ENCODE results near the gene ZNF84. TPM values are rescaled to one million over a fixed set of nuclear protein-coding genes. Genes with fewer than 3 reads are reported as not detected.

Gene ZNF84
- polyA plus RNA-seq, 3 donors = 56.6 to 84.9 (median 78.5) TPM

- DNase-seq = no peak
Measured at GRCh38 chr12:133106253-133106652, 68.9 kb downstream of the ZNF84 start.

GRCh38 chr12:133107121-133107520 lies 69.8 kb downstream of the ZNF84 start:
- DNase-seq = no peak

DNA sequence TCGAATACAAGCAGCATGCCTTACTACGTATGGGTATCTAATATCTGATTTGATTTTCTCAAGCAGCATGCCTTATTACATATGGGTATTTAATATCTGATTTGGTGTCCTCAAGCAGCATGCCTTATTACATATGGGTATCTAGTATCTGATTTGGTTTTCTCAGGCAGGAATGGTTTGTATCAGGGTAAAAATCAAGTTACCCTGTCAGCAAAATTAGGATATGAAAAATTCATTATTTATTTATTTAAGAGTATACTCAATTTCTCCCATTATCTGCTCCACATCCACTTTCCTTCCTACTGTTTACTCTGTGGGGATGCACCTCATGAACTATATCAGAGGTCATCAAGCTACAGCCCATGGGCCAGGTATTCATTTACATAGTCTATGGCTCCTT lies 70.8 kb downstream of the ZNF84 start:
- DNase-seq = no peak

Other genes starting within 250 kb of the ZNF84 start
- 10 to 100 TPM; 27.3 to 36.7 (median 34.5) TPM for gene GOLGA3, start 208.6 kb upstream of the ZNF84 start, polyA plus RNA-seq (ENCODE audit: insufficient read length in 3 of 3)
- gene CHFR, start 149.9 kb upstream of the ZNF84 start, polyA plus RNA-seq (ENCODE audit: insufficient read length in 3 of 3) = 10 to 100 TPM; 18.9 to 33.0 (median 28.5) TPM
- gene ZNF605, start 81.2 kb upstream of the ZNF84 start, polyA plus RNA-seq (ENCODE audit: insufficient read length in 3 of 3) = 10 to 100 TPM; 19.6 to 32.8 (median 27.7) TPM
- gene ZNF26, start 51.1 kb upstream of the ZNF84 start, polyA plus RNA-seq (ENCODE audit: insufficient read length in 3 of 3) = 10 to 100 TPM; 11.2 to 16.6 (median 14.5) TPM
- 10 to 100 TPM; 32.2 to 43.7 (median 41.8) TPM for gene ZNF140, start 43.4 kb downstream of the ZNF84 start, polyA plus RNA-seq (ENCODE audit: insufficient read length in 3 of 3)
- gene ZNF891, start 92.8 kb downstream of the ZNF84 start, polyA plus RNA-seq (ENCODE audit: insufficient read length in 3 of 3) = 1 to 10 TPM; 3.1 to 8.6 (median 7.8) TPM
- gene ZNF10, start 93.1 kb downstream of the ZNF84 start, polyA plus RNA-seq (ENCODE audit: insufficient read length in 3 of 3) = 10 to 100 TPM; 17.3 to 30.0 (median 29.3) TPM
- 10 to 100 TPM; 29.5 to 31.0 (median 30.8) TPM for gene ZNF268, start 144.0 kb downstream of the ZNF84 start, polyA plus RNA-seq (ENCODE audit: insufficient read length in 3 of 3)
- gene ANHX, start 198.4 kb downstream of the ZNF84 start, polyA plus RNA-seq (ENCODE audit: insufficient read length in 3 of 3) = under 1 TPM in 1 of 3 donors, not detected in 2; 0.06 TPM